Muscle layer of duodenum (tissue), 2 donors: ENCODE results near the gene PPP1CA.

Experiments
- H3K27ac ChIP-seq: one replicate; pipeline ENCODE4 v1.7.0; 2013; ENCODE audit warnings: mild to moderate bottlenecking, low read length
- H3K27me3 ChIP-seq: one replicate; pipeline ENCODE4 v1.7.0; 2013; ENCODE audit warnings: low read depth, mild to moderate bottlenecking, control low read depth, low read length
- H3K36me3 ChIP-seq, 2 donors: one replicate each; pipeline ENCODE4 v1.7.0; 2013; ENCODE audit warnings: low read length in 2 of 2, control low read depth in 1 of 2, mild to moderate bottlenecking in 1 of 2; ENCODE audit not compliant: insufficient read depth in 2 of 2, control insufficient read depth in 1 of 2
- H3K4me1 ChIP-seq, 2 donors: one replicate each; pipeline ENCODE4 v1.7.0; 2013; ENCODE audit warnings: low read length in 2 of 2, mild to moderate bottlenecking in 2 of 2, control low read depth in 1 of 2, moderate library complexity in 1 of 2; ENCODE audit not compliant: insufficient read depth in 2 of 2, control insufficient read depth in 1 of 2
- H3K4me3 ChIP-seq, 2 donors: one replicate each; pipeline ENCODE4 v1.7.0; 2013; ENCODE audit warnings: low read length in 2 of 2, low read depth in 1 of 2, mild to moderate bottlenecking in 1 of 2
- H3K9me3 ChIP-seq, 2 donors: one replicate each; pipeline ENCODE4 v1.7.0; 2013; ENCODE audit warnings: low read length in 2 of 2, control low read depth in 1 of 2, mild to moderate bottlenecking in 1 of 2; ENCODE audit not compliant: control insufficient read depth in 1 of 2
- donor health status: healthy.

PPP1CA gene

GRCh38 chr11:67384851-67385366 lies 16.7 kb downstream of the PPP1CA start:
- Histone ChIP-seq H3K4me3 (no peak overlapping the region), H3K9me3 (no peaks in the 10 kb centered on the region), H3K4me1 (peaks cover 0 to 10% of the 10 kb centered on the region in 2 donors), H3K27ac (no peak overlapping the region), H3K36me3 (no peaks in the 10 kb centered on the region), H3K27me3 (no peaks in the 10 kb centered on the region)

GRCh38 chr11:67382276-67383136 lies 19.2 kb downstream of the PPP1CA start:
- peaks cover 0 to 10% of the 10 kb centered on the region in 2 donors for H3K4me1 ChIP-seq
- no peaks in the 10 kb centered on the region for H3K27me3 ChIP-seq
- no peaks in the 10 kb centered on the region for H3K36me3 ChIP-seq
- no peaks in the 10 kb centered on the region for H3K9me3 ChIP-seq
- H3K4me3 ChIP-seq = no peak overlapping the region
- no peak overlapping the region for H3K27ac ChIP-seq

- Histone ChIP-seq H3K4me1 (peaks cover 0 to 10% of the 10 kb centered on the region in 2 donors), H3K36me3 (no peaks in the 10 kb centered on the region), H3K27me3 (no peaks in the 10 kb centered on the region), H3K4me3 (no peak overlapping the region), H3K27ac (no peak overlapping the region), H3K9me3 (no peaks in the 10 kb centered on the region)
Measured at GRCh38 chr11:67381244-67381972, 20.2 kb downstream of the PPP1CA start.

DNA sequence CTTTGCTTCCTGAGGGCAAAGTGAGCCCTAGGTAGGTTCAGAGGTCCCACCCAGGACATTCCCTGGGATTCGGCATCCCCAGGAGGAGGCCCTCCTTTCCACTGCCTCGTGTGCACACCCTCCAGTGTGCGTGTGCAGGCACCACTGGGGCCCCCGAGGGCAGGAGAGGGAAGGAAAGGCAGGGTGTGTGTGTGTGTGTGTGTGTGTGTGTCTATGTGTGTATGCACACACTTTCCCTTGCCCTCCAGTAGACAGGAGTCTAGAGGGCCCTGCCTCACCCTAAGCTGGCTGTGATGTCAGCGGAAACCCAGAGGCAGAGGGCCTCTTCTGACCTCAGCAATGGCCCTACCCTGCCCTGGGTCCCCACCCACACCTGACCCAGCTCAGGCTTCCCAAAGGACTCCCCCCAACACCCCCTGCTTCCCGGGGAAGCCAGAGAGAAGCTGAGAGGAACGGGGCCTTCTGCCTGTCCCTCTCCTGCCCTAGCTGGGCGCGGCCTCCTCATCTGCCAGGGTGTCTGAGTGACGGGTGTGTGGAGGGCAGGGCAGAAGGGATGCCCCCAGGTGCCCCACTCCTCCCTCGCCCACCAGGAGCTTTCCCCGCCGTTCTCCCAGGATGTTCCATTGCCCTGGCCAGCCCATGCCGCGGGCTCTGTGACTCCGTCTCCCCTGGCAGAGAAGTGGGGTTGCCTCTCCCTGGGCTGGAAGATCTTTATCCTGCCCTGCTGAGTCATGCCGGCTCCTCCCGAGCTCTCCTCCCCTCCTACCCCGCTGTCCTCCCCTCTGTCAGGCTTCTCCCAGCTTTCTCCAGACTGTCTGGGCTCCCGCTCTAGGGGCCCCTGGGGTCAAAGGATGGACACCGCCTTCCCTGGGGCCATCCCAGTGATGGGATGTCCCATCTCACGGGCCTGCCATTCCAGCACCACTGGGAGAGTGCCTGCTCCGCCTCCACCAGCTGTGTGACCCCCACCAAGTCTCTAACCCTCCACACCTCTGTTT lies 22.3 kb downstream of the PPP1CA start:
- Histone ChIP-seq H3K4me1 (peaks cover 5 to 13% of the 10 kb centered on the region in 2 donors), H3K27ac (no peak overlapping the region), H3K27me3 (no peaks in the 10 kb centered on the region), H3K9me3 (no peaks in the 10 kb centered on the region), H3K4me3 (no peak overlapping the region), H3K36me3 (no peaks in the 10 kb centered on the region)

- Histone ChIP-seq H3K4me1 (peaks cover 5 to 19% of the 10 kb centered on the region in 2 donors), H3K9me3 (no peaks in the 10 kb centered on the region), H3K4me3 (no peak overlapping the region), H3K36me3 (peaks cover 0 to 3% of the 10 kb centered on the region in 2 donors), H3K27ac (no peak overlapping the region), H3K27me3 (no peaks in the 10 kb centered on the region)
Measured at GRCh38 chr11:67378544-67378943, 23.1 kb downstream of the PPP1CA start.

DNA sequence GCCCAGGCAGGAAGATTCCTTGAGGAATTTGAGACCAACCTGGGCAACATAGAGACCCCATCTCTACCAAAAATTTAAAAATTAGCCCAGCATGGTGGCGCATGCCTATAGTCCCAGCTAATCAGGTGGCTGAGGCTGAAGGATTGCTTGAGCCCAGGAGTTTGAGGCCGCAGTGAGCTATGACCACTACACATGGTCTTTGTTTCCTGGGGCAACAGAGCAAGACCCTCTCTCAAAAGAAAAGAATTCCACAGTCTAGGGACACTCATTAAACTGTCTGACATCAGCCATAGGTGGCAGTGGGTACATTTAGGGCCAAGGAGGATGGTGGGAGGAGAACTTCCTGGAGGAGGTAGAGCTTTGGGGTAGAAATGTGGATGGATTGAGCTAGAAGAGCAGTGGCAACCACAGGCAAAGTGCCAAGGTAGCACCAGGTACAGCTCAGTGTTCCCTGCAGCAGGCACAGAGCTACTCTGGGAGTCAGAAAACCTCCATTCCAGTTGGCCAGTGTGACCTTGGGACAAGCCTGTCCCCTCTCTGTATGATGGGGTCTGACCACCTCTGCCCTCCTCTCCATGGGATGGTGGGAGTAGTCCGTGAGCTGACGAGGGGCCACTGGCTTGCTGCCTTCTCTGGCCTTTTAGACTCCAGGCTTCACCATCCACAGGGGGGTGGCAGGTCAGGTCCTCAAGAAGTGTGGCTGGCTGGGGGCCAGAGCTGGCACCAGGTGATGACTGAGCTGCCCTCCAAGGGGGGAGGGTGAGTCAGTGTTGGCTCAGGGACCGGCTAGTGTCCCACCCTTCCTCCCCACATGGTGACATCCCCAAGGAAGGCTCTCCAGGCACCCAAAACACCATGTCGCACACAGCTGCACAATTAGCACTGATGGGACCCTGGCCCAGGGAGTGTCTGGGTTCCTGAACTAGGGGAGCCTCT lies 24.5 kb downstream of the PPP1CA start:
- H3K4me1 ChIP-seq = peaks cover 5 to 20% of the 10 kb centered on the region in 2 donors
- H3K27ac ChIP-seq = no peak overlapping the region
- H3K4me3 ChIP-seq = no peak overlapping the region
- H3K9me3 ChIP-seq = no peaks in the 10 kb centered on the region
- no peaks in the 10 kb centered on the region for H3K27me3 ChIP-seq
- peaks cover 0 to 3% of the 10 kb centered on the region in 2 donors for H3K36me3 ChIP-seq

- no peak overlapping the region for H3K4me3 ChIP-seq
- peaks cover 11 to 28% of the 10 kb centered on the region in 2 donors for H3K4me1 ChIP-seq
- H3K9me3 ChIP-seq = no peaks in the 10 kb centered on the region
- H3K36me3 ChIP-seq = peaks cover 0 to 3% of the 10 kb centered on the region in 2 donors
- no peaks in the 10 kb centered on the region for H3K27me3 ChIP-seq
- H3K27ac ChIP-seq = no peak overlapping the region
Measured at GRCh38 chr11:67376063-67376820, 25.4 kb downstream of the PPP1CA start.

DNA sequence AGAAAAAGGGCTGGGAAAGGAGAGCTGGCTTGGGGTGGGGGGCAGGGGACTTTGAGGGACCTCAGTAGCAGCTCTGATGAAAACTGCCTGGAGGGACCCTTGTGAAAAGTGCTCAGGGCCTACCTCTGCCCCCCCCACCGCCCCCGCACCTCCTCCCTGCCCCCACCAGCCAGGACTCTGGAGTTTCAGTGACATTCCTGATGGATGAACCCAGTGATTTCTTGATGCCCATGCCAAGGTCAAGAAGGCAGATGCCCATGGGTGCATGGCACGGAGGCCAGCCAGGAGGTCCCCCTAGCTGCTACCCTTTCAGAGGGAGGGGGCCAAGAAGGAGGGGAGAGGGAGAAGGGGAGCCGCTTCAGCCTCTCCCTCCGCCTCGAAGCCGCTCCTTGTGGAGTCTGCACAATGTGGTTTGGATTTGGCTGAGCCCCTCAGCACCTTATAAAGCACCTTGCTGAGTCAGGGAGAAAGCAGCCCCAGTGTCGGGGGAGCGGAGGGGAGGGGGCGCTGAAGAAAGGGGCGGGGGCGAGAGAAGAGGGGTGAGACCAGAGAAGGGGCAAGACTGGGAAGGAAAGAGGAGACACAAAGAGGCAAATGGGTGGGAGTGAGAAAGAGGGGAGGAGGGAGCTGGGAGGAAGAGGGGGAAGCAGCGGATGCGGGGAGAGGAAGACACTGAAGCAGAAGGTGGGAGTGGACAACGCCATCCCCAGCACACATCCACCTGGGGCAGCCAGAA lies 26.2 kb downstream of the PPP1CA start:
- Histone ChIP-seq H3K36me3 (peaks cover 0 to 3% of the 10 kb centered on the region in 2 donors), H3K27me3 (no peaks in the 10 kb centered on the region), H3K4me1 (peaks cover 17 to 36% of the 10 kb centered on the region in 2 donors), H3K4me3 (no peak overlapping the region), H3K27ac (no peak overlapping the region), H3K9me3 (no peaks in the 10 kb centered on the region)

- Histone ChIP-seq H3K9me3 (no peaks in the 10 kb centered on the region), H3K4me3 (peak overlapping the region in 1 of 2 donors; percentile 37), H3K27me3 (no peaks in the 10 kb centered on the region), H3K36me3 (peaks cover 0 to 3% of the 10 kb centered on the region in 2 donors), H3K4me1 (peaks cover 18 to 39% of the 10 kb centered on the region in 2 donors), H3K27ac (peak overlapping the region; percentile 65)
Measured at GRCh38 chr11:67374571-67375281, 26.9 kb downstream of the PPP1CA start.
